HG02938 (cell line): Measurements from ENCODE around the gene RAB12.
"Not testable (repeated sequence)": the region's sequence is repeated elsewhere in the genome, so short reads cannot be mapped to it uniquely, and the experiment has no call there.

Experiments used
- ATAC-seq: cut with Tn5 transposase; IDR thresholded peaks from one replicate; pipeline ENCODE4 v1.9.1; 2021; ENCODE audit warnings: mild to moderate bottlenecking, moderate library complexity; ENCODE audit not compliant: unreplicated experiment

Gene RAB12

DNA sequence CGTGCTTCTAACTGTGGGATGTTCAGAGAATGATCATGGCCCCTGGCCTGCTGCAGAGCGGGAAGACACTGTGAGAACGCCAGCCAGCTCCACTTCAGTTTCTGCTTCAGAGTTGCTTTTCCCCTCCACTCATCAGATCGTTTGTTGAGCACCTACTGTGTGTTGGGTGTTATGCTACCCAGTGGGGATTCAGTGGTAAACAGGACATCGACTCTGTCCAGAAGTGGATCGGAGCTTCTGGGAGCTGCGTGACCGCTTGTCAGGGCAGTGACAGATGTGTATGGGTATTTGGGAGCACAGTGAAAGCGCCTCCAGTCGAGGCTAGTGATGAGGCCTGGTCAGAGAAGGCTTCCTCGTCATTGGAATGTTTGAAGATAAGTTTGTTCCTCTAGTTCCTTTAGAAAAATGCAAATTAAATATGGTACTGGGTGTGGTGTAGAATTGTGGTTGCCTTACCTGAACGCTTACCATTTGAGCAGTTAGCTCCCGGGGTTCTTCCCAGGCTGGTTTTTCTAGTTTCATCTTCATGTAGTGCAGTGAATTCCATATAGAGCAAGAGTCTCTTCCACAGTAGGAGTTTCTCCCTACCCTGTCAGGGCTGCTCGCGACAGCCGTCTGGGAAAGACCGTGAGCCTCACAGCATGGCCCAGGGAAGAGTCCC is 2.8 kb downstream of the RAB12 start:
- ATAC-seq: no peak

GRCh38 chr18:8614875-8615274 is 5.6 kb downstream of the RAB12 start:
- no peak for ATAC-seq

- ATAC-seq: no peak
Observed at GRCh38 chr18:8615397-8616027, 6.3 kb downstream of the RAB12 start.

- ATAC-seq: no peak
Observed at GRCh38 chr18:8616028-8616401, 6.8 kb downstream of the RAB12 start.

DNA sequence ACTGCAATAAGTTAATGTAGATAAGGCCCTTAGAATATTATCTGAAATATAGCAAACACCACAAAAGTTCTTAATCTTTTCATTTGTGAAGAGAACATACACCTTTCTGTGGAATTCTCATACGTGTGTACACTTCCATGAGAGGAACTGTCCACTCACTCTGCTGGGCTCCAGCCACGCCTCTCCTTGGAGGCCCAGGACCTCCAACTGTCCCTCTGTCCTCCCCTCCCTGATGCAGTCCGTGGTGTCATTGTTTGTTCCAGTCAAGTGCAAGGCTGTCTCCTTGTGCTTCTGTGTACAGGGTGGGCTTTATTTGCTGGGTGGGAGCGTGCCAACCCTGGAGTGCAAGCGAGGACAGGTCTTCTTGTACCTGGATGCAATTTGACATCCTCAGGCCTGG is 8.7 kb downstream of the RAB12 start:
- ATAC-seq: no peak

GRCh38 chr18:8619041-8619440 is 9.8 kb downstream of the RAB12 start:
- no peak for ATAC-seq

- no peak for ATAC-seq
Observed at GRCh38 chr18:8619835-8620577, 10.8 kb downstream of the RAB12 start.

- ATAC-seq: no peak
Observed at GRCh38 chr18:8620845-8621244, 11.6 kb downstream of the RAB12 start.

DNA sequence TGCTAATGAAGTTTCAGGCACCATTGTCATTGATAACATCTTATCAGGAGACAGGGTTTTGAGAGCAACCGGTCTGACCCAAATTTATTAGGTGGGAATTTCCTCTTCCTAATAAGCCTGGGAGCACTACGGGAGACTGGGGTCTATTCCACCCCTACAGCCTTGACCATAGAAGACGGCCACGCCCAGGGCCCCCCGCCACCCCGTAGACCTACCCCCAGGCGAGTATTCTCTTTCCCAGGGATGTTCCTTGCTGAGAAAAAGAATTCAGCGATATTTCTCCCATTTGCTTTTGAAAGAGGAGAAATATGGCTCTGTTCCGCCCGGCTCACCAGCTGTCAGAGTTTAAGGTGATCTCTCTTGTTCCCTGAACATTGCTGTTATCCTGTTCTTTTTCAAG is 13.4 kb downstream of the RAB12 start:
- ATAC-seq: not testable (repeated sequence)

DNA sequence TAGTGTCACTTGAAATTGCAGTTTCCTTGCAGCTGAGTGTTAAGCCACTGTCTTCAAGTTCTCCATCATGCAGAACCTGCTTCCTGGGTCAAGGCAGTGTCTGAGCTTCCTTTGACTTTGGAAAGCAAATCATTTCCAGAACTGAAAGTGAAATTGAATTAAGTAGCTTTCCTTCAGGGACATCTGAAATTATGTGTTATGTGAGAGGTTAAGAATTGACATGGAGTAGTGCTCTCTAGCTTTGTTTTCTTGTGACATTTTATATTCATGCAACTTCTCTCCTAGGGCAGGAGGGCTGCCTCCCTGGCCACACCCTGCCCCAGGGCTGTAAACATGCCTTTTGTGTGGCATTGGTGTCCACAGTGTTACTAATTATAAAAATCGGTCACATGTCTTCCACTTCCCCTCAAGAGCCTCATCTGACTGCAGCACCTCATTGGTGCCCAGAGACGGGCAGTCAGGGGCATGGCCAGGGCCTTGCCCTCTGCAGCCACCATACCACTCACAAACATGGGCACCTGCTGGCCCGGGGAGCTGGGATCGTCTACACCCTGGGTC is 14.4 kb downstream of the RAB12 start:
- peak; percentile 87 for ATAC-seq

- ATAC-seq: no peak
Observed at GRCh38 chr18:8625461-8626092, 16.3 kb downstream of the RAB12 start.

- no peak for ATAC-seq
Observed at GRCh38 chr18:8626414-8627106, 17.3 kb downstream of the RAB12 start.

DNA sequence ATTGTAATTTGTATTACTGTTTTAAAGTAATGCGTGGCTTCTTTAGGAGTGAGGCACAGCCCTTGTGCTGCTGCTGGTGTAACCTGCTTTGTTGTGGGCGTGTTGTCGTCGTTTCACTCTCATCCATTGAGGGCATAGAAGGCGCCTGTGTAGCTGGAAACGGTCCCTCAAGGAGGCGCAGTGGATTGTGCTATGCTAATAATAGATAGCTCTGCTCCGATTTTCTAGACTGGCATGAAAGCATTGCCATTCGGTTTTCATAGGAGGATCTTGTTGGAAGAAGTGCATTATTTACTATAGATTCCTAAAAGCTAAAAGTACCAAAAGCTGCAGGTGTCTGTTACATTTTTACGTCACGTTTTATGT is 17.9 kb downstream of the RAB12 start:
- ATAC-seq: no peak

DNA sequence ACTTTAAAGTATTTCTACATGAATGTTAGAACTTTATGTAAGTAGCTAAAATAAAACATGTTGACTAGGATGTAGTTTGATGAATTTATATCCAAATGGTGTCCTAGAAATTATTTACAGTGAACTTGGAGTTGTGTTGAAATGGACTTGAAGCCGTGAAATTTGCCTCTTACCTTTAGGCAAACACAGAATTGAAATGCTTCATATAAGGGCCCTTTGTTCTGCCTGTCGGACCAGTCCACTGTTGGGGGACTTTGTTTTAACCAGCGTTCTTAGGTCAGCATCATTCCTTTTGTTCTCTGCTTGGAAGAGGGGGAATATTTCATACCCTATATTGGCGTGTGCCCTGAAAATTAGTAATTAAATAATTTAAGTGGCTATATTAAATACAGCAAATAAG is 18.3 kb downstream of the RAB12 start:
- no peak for ATAC-seq

- no peak for ATAC-seq
Observed at GRCh38 chr18:8629602-8630001, 20.4 kb downstream of the RAB12 start.

GRCh38 chr18:8630546-8630945 is 21.3 kb downstream of the RAB12 start:
- no peak for ATAC-seq

DNA sequence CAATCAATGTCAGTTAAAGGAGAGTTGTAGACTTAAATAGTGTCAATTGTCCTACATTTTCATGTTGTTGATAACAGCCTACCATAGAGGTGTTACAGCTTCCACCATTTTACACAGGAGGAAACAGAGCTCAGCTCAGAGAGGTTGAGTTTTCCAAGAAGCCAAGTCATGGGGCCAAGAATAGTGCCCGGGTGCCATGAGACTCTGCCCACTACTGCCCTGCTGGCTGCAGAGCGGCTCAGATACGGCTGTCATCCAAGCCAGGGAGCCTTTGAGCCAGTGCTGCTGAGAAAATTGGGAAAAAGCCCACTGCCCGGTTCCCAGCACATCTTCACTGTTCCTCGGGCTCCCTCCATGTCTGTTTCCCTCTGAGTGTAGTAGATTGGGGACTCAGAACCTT is 22.0 kb downstream of the RAB12 start:
- no peak for ATAC-seq

DNA sequence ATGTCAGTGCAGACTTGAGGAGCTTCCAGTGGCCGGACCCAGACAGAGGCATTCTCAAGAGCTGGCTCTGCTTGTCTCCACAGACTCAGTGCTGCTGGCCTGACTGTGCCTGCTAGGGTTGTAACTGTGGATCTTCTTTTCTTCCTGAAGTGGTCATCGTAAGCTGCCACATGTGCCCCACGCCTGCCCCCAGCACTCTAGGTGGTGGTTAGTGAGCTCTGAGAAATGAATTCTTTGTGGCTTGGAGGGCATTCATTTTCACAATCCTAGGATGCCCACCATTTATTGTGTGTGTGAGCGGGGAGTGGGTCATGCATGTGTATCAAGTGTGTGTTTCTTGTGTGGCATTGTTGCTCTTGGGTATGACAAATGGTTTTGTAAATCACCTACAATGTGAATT is 23.1 kb downstream of the RAB12 start:
- ATAC-seq: no peak

DNA sequence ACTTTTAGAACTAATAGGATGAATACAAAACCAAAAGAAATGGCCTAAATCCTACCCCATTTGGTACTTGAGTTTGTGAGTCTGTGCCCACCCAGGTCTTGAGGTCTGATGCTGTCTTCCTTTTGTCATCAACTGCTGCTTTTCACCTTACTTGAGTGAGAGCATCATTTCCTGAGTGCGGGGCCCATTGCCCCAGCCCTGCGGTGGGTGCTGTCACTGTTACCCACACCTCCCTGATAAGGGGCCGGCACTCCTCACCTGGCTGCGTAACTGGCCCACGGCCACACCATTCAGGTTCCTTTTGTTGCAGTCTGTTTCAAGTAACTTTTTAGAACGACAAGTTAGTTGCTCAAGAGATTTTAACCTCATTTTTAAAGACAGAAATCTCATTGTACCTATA is 25.3 kb downstream of the RAB12 start:
- no peak for ATAC-seq

- ATAC-seq: no peak
Observed at GRCh38 chr18:8635087-8635486, 25.9 kb downstream of the RAB12 start.

DNA sequence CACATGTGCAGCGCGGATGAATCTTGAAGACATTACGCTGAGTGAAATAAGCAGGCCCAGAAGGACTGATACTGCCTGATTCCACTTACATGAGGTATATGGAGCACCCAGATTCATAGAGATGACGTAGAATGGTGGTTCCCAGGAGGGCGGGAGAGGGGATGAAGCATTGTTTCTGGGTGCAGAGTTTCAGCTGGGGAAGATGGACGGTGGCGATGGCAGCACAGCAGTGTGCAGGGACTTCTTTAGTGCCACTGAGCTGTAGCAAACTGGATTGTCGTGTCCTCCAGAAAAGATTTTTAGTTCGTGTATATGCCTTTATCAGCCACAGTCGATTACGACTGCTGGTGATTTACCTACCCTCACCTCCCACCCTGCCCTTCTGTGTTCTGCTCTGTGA is 30.5 kb downstream of the RAB12 start:
- ATAC-seq: no peak
